H1 (cell line): ENCODE results near the gene HPN. TPM values are rescaled to one million over a fixed set of nuclear protein-coding genes. Genes with fewer than 3 reads are reported as not detected.

Source experiments
- ASH2L ChIP-seq: fragments of 200-600, 300-600 bp; sonication (generic); IDR thresholded peaks from one replicate; pipeline ENCODE4 v1.7.1; 2017; ENCODE audit warnings: low read length
- CHD7 ChIP-seq: fragments of 300-600 bp; sonication (generic); IDR thresholded peaks from 2 replicates; pipeline ENCODE4 v1.7.1; 2012; ENCODE audit warnings: low read length, moderate library complexity, mild to moderate bottlenecking, inconsistent platforms; ENCODE audit not compliant: insufficient replicate concordance
- KDM4A ChIP-seq: IDR thresholded peaks from one replicate; pipeline ENCODE4 v1.7.1; 2012; ENCODE audit warnings: low read depth, mild to moderate bottlenecking, moderate library complexity, low read length, inconsistent platforms; ENCODE audit not compliant: severe bottlenecking
- SIN3A ChIP-seq, 2 experiments: IDR thresholded peaks in 1 of 2; conservative IDR thresholded peaks in 1 of 2; 2 replicates each; pipeline ENCODE4 v1.6.1; 2011 to 2012; ENCODE audit warnings: low read length in 2 of 2, improper control_type of control experiment in 1 of 2, low read depth in 1 of 2, mild to moderate bottlenecking in 1 of 2
- SP1 ChIP-seq: IDR thresholded peaks from 2 replicates; pipeline ENCODE4 v1.6.1; 2011; ENCODE audit warnings: low read depth, low read length
- TEAD4 ChIP-seq: IDR thresholded peaks from 2 replicates; pipeline ENCODE4 v1.6.1; 2012; ENCODE audit warnings: low read depth, low read length, inconsistent platforms, mixed read lengths
- polyA plus RNA-seq, 7 experiments: library from polyadenylated mRNA; depleted of rRNA in 3 of 7; stranded (reverse) in 5 of 7; unstranded in 2 of 7; fragments of >200 nt in 5 of 7; fragments of 200-250 nt in 2 of 7; gene quantifications; 1 replicate in 5 of 7; 2 replicates in 1 of 7; 4 replicates in 1 of 7; pipeline versions ENCODE4 v1.2.1 to v1.2.3, GENCODE V29; 2011 to 2013; ENCODE audit warnings: missing spikeins in 2 of 7, mixed read lengths in 2 of 7
- total RNA-seq: library from RNA; stranded (reverse); fragmentation: NEBNext Ultra II Directional; extraction: Animal tissue kit (Norgen Biotek cat#: 25700); gene quantifications from 2 replicates; pipeline ENCODE4 v1.2.1, GENCODE V29; 2021

HPN gene
- total and polyA plus RNA-seq, 2 of the 8 experiments (the other 6 are each of a cell fraction or from before 2014, with no cell fraction given): 14.7 to 33.7 TPM

DNA sequence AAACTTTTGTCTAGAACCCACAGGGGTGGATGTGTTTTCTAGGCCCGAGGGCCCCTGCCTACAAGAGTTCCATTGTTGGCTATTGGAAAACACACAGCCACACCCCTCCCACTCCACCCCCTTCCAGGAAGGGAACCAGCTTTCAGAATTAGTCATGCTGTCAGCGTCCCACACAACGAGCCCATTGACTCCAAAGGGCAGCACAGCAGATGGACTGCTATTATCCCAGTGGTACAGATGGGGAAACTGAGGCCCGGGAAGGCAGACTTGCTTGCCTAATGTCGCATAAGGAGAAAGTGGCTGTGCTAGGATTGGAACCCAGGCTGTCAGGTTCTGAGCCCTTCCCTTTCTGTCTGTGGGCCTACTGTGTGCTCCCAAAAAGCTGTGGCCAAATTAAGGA lies 66.0 kb downstream of the HPN start (continued):
- TF ChIP-seq CHD7 (no peak), ASH2L (no peak), SIN3A (conservative IDR thresholded peaks at IDR 0.05 in 1 of 2, IDR thresholded peaks at IDR 0.05 in 1 of 2; ENCODE audit: low read depth in 1 of 2, low read length in 2 of 2) (no peak), SP1 (no peak), KDM4A (no peak), TEAD4 (no peak)
